H9 (cell line): ENCODE data around the gene JUNB. TPM values are rescaled to one million over a fixed set of nuclear protein-coding genes. Genes with fewer than 3 reads are reported as not detected.

Experiments
- DNase-seq: peaks from one replicate; pipeline ENCODE4 v3.0.0-alpha.2; 2017
- H2AFZ ChIP-seq: one replicate; pipeline ENCODE4 v1.6.1; 2013; ENCODE audit warnings: mild to moderate bottlenecking, low read length, control low read depth, moderate library complexity
- H2AK5ac ChIP-seq: 2 replicates; pipeline ENCODE4 v1.6.1; 2013; ENCODE audit warnings: low read length, control low read depth, mixed read lengths; ENCODE audit not compliant: insufficient read length
- H2BK120ac ChIP-seq: one replicate; pipeline ENCODE4 v1.6.1; 2013; ENCODE audit warnings: low read depth, mild to moderate bottlenecking, low read length, control low read depth, inconsistent platforms; ENCODE audit not compliant: poor library complexity, severe bottlenecking
- H2BK12ac ChIP-seq: 2 replicates; pipeline ENCODE4 v1.6.1; 2013; ENCODE audit warnings: low read length, control low read depth, mixed read lengths, low read depth; ENCODE audit not compliant: insufficient read length
- H2BK15ac ChIP-seq: 2 replicates; pipeline ENCODE4 v1.6.1; 2013; ENCODE audit warnings: low read depth, low read length, control low read depth
- H2BK20ac ChIP-seq: one replicate; pipeline ENCODE4 v1.6.1; 2013; ENCODE audit warnings: low read depth, mild to moderate bottlenecking, low read length, control low read depth, inconsistent platforms; ENCODE audit not compliant: poor library complexity, severe bottlenecking
- H2BK5ac ChIP-seq: 2 replicates; pipeline ENCODE4 v1.6.1; 2013; ENCODE audit warnings: low read length, control low read depth, mixed read lengths; ENCODE audit not compliant: insufficient read length
- H3K14ac ChIP-seq: 2 replicates; pipeline ENCODE4 v1.6.1; 2013; ENCODE audit warnings: low read length, control low read depth; ENCODE audit not compliant: insufficient read depth
- H3K18ac ChIP-seq: 2 replicates; pipeline ENCODE4 v1.6.1; 2013; ENCODE audit warnings: low read depth, mild to moderate bottlenecking, mixed read lengths, low read length, control low read depth; ENCODE audit not compliant: insufficient read length
- H3K23ac ChIP-seq: 2 replicates; pipeline ENCODE4 v1.6.1; 2013; ENCODE audit warnings: low read length, control low read depth, mixed read lengths, low read depth; ENCODE audit not compliant: insufficient read length
- H3K23me2 ChIP-seq: 2 replicates; pipeline ENCODE4 v1.6.1; 2013; ENCODE audit warnings: low read depth, mild to moderate bottlenecking, mixed read lengths, low read length, control low read depth; ENCODE audit not compliant: insufficient read length, poor library complexity, severe bottlenecking
- H3K27ac ChIP-seq: 2 replicates; pipeline ENCODE4 v1.5.1; 2013; ENCODE audit warnings: low read length, control low read depth, mixed read lengths, low read depth; ENCODE audit not compliant: insufficient read length
- H3K27me3 ChIP-seq: 2 replicates; pipeline ENCODE4 v1.6.1; 2013; ENCODE audit warnings: low read length, control low read depth, inconsistent platforms; ENCODE audit not compliant: insufficient read depth
- H3K4ac ChIP-seq: 2 replicates; pipeline ENCODE4 v1.6.1; 2013; ENCODE audit warnings: low read depth, mild to moderate bottlenecking, control low read depth, inconsistent platforms, low read length, moderate library complexity
- H3K4me1 ChIP-seq: 2 replicates; pipeline ENCODE4 v1.6.1; 2013; ENCODE audit warnings: low read length, control low read depth, inconsistent platforms; ENCODE audit not compliant: insufficient read depth
- H3K4me2 ChIP-seq: 2 replicates; pipeline ENCODE4 v1.6.1; 2013; ENCODE audit warnings: low read length, control low read depth, mixed read lengths; ENCODE audit not compliant: insufficient read length, insufficient read depth
- H3K56ac ChIP-seq: 2 replicates; pipeline ENCODE4 v1.6.1; 2013; ENCODE audit warnings: low read depth, mild to moderate bottlenecking, mixed read lengths, low read length, control low read depth; ENCODE audit not compliant: insufficient read length
- H3K79me1 ChIP-seq: 2 replicates; pipeline ENCODE4 v1.6.1; 2013; ENCODE audit warnings: low read depth, mild to moderate bottlenecking, moderate library complexity, low read length, control low read depth, inconsistent platforms; ENCODE audit not compliant: insufficient read depth, poor library complexity, severe bottlenecking
- H3K79me2 ChIP-seq: 2 replicates; pipeline ENCODE4 v1.6.1; 2013; ENCODE audit warnings: low read length, control low read depth, inconsistent platforms; ENCODE audit not compliant: insufficient read depth
- H3K9ac ChIP-seq: 2 replicates; pipeline ENCODE4 v1.6.1; 2013; ENCODE audit warnings: low read length, control low read depth, mixed read lengths; ENCODE audit not compliant: insufficient read length; ENCODE audit errors: extremely low read depth
- H3K9me3 ChIP-seq: one replicate; pipeline ENCODE4 v1.6.1; 2013; ENCODE audit warnings: low read depth, low read length, inconsistent platforms; ENCODE audit not compliant: control insufficient read depth
- H3T11ph ChIP-seq: one replicate; pipeline ENCODE4 v1.6.1; 2013; ENCODE audit warnings: mild to moderate bottlenecking, low read length, control low read depth, inconsistent platforms
- H4K20me1 ChIP-seq: one replicate; pipeline ENCODE4 v1.6.1; 2013; ENCODE audit not compliant: control insufficient read depth, insufficient read length, insufficient read depth
- H4K5ac ChIP-seq: 2 replicates; pipeline ENCODE4 v1.6.1; 2013; ENCODE audit warnings: low read depth, mild to moderate bottlenecking, mixed read lengths, low read length, control low read depth; ENCODE audit not compliant: insufficient read length
- H4K8ac ChIP-seq: replicated peaks from 2 replicates; pipeline ENCODE4 v1.6.1; 2013; ENCODE audit warnings: low read length, control low read depth, mixed read lengths, low read depth; ENCODE audit not compliant: insufficient read length
- H4K91ac ChIP-seq: 2 replicates; pipeline ENCODE4 v1.6.1; 2013; ENCODE audit warnings: low read depth, mild to moderate bottlenecking, moderate library complexity, mixed read lengths, low read length, control low read depth; ENCODE audit not compliant: insufficient read length
- H3K27ac Mint-ChIP-seq, 3 experiments: 2 replicates in 2 of 3; 3 replicates in 1 of 3; pipeline ENCODE4 v1.8.0; 2020 to 2021; ENCODE audit warnings: mixed read lengths in 3 of 3, mild to moderate bottlenecking in 1 of 3, moderate library complexity in 1 of 3
- H3K27me3 Mint-ChIP-seq: 2 replicates; pipeline ENCODE4 v1.8.0; 2021; ENCODE audit warnings: low read depth, mild to moderate bottlenecking, moderate library complexity, mixed read lengths
- H3K36me3 Mint-ChIP-seq, 3 experiments: 2 replicates in 2 of 3; 3 replicates in 1 of 3; pipeline ENCODE4 v1.8.0; 2020 to 2021; ENCODE audit warnings: low read depth in 3 of 3, mixed read lengths in 3 of 3; ENCODE audit not compliant: insufficient read depth in 1 of 3
- H3K4me1 Mint-ChIP-seq, 2 experiments: 2 replicates each; pipeline ENCODE4 v1.8.0; 2020; ENCODE audit warnings: mixed read lengths in 2 of 2
- H3K4me3 Mint-ChIP-seq, 2 experiments: 2 replicates in 1 of 2; 3 replicates in 1 of 2; pipeline ENCODE4 v1.8.0; 2020 to 2021; ENCODE audit warnings: mild to moderate bottlenecking in 2 of 2, mixed read lengths in 2 of 2, moderate library complexity in 1 of 2
- H3K9me3 Mint-ChIP-seq, 2 experiments: 2 replicates in 1 of 2; 3 replicates in 1 of 2; pipeline ENCODE4 v1.8.0; 2020; ENCODE audit warnings: mild to moderate bottlenecking in 2 of 2, mixed read lengths in 2 of 2, moderate library complexity in 1 of 2
- CTCF ChIP-seq: fragments of 200-600 bp; sonication (generic); conservative IDR thresholded peaks from 3 replicates; pipeline ENCODE4 v1.8.0; 2021; ENCODE audit warnings: antibody characterized with exemption, mild to moderate bottlenecking
- WGBS: extraction: QIAGEN DNeasy Blood & Tissue Kit; methylation state at CpG from one replicate; pipeline ENCODE4 v1.1.7; 2013; ENCODE audit warnings: missing lambda C conversion rate, low lambda C conversion rate, mixed read lengths; ENCODE audit not compliant: insufficient read length; ENCODE audit errors: extremely low coverage; 5-methylcytosine and 5-hydroxymethylcytosine counted together
- total RNA-seq: library from RNA; stranded (reverse); gene quantifications from 2 replicates; pipeline ENCODE4 v1.2.1, GENCODE V29; 2021

JUNB gene
- total RNA-seq, 1 experiment from 2014 or later = 15.9 TPM

- Mint-ChIP-seq H3K4me1 (peaks cover 22 to 35% of the 10 kb centered on the region in 2 experiments), H3K27ac (no peak overlapping the region), H3K4me3 (peak overlapping the region; percentile 43 to 72; a peak in 4 of 5 replicates), H3K27me3 (peaks cover 23% of the 10 kb centered on the region), H3K9me3 (no peaks in the 10 kb centered on the region), H3K36me3 (peaks cover 0 to 2% (median 0%) of the 10 kb centered on the region in 3 experiments; a peak in 3 of 7 replicates)
- Histone ChIP-seq H3K4ac (no peak overlapping the region), H4K8ac (no peak overlapping the region), H3K79me2 (no peaks in the 10 kb centered on the region), H3T11ph (no peak overlapping the region), H4K91ac (no peak overlapping the region), H3K4me2 (peak overlapping the region; percentile 75), H3K23me2 (peaks cover 10% of the 10 kb centered on the region), H3K27ac (no peak overlapping the region), H2BK120ac (no peak overlapping the region), H2AFZ (no peak overlapping the region), H2BK5ac (no peak overlapping the region), H3K27me3 (no peaks in the 10 kb centered on the region), H2BK15ac (no peak overlapping the region), H2BK20ac (no peak overlapping the region), H2BK12ac (no peak overlapping the region), H2AK5ac (no peak overlapping the region), H3K56ac (no peak overlapping the region), H4K20me1 (no peaks in the 10 kb centered on the region), H3K14ac (no peak overlapping the region; the same call in 1 of the 2 replicates), H3K18ac (no peak overlapping the region), H3K9ac (no peak overlapping the region), H3K9me3 (no peaks in the 10 kb centered on the region), H3K23ac (no peak overlapping the region), H3K79me1 (no peaks in the 10 kb centered on the region), H3K4me1 (peaks cover 2% of the 10 kb centered on the region; the same call in 1 of the 2 replicates), H4K5ac (no peak overlapping the region)
- TF ChIP-seq CTCF = no peak
- no CpG with 5 or more reads among the region's 23 CpGs for WGBS
- DNase-seq = peak; percentile 89
Observed at GRCh38 chr19:12828494-12828893, 37.2 kb downstream of the JUNB start.
